ENCODE results near the gene OR6C3.

GRCh38 chr12:55365086-55365485, 34.5 kb downstream of the OR6C3 start:
- TF ChIP-seq CTCF (IDR thresholded peaks at IDR 0.05; ENCODE audit: poor library complexity) (no peak), EZH2 (IDR thresholded peaks at IDR 0.05; ENCODE audit: borderline replicate concordance) (no peak)
